Fibroblast of peridontal ligament (primary cell): ENCODE results near the gene C3orf18.
A peak's percentile ranks its signal among the peaks of the same experiment; 100 is the strongest.

ENCODE experiments used
- DNase-seq: peaks from one replicate; pipeline ENCODE4 v3.0.0-alpha.2; 2010; ENCODE audit errors: extremely low read depth

C3orf18 gene

GRCh38 chr3:50551054-50551659 lies 16.4 kb downstream of the C3orf18 start:
- DNase-seq = no peak

DNA sequence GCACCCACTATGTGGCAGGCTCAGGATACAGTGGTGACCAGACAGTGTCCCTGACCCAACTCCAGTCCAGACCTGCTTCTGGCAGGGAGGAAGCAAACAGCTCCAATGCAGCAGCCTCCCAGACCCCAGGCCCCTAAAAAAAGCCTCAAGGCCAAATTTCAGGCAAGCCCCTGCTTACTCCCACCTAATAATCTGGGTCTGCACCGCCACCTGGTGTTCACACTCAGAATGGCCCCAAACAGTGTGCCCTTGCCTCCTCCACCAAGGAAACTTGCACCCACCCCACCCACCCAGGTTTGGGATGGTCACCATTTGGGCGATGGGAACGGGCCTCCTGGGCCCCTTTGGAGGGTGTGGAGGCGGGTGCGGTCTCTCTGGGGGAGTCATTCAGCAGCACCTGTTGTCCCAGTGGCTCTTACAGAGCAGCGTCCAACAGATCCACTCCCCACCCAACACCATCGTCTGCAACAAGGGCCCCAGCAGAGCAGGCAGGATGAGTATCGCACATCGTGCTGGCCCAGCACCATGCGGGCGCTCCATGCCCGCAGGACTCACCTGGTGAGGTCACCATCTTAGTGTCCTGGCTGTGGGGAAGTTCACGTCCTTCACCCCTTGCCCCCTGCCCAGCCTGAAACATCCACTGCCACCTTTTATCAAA lies 17.3 kb downstream of the C3orf18 start:
- DNase-seq = peak; percentile 35

DNA sequence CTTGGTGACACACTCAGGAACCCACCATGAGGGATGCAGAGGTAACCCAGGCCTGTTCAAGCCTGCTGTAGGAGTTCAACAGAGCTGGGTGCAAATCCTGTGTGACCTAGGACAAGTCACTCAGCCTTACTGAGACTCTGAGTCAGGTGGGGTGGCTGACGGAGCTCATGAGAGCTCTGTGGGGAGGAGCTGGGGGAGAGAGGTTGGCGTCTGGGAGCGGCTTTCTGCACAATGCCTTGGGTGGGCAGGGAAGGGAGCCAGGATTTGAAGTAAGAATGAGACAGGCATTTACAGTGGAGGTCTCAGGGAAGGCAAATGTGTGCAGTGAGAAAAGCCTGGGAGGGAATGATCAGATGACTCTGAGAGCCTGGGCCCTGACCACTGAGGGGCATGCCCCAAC lies 18.3 kb downstream of the C3orf18 start:
- DNase-seq = no peak

DNA sequence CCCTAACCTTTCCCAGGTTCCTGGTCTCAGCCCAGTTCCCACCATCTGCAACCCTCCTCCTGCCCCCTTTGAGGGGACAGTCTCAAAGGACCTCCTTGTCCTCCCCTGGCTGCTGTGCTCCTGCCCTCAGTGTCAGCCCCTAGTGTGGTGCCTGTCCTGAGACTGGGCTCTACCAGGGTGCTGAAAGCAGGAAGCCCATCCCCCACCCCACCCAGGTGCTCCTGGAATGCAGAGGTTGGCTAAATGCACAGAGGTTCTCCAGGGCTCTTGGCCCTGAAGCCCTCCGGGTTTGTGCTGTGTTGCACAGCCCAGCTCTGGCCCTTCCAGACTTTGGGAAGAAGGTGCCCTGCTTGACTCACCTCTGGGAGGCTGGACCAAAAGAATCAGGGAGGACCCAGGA lies 21.8 kb downstream of the C3orf18 start:
- DNase-seq = no peak

- DNase-seq = peak; percentile 63
These were observed 25.1 kb downstream of the C3orf18 start for GRCh38 chr3:50542177-50543034.

DNA sequence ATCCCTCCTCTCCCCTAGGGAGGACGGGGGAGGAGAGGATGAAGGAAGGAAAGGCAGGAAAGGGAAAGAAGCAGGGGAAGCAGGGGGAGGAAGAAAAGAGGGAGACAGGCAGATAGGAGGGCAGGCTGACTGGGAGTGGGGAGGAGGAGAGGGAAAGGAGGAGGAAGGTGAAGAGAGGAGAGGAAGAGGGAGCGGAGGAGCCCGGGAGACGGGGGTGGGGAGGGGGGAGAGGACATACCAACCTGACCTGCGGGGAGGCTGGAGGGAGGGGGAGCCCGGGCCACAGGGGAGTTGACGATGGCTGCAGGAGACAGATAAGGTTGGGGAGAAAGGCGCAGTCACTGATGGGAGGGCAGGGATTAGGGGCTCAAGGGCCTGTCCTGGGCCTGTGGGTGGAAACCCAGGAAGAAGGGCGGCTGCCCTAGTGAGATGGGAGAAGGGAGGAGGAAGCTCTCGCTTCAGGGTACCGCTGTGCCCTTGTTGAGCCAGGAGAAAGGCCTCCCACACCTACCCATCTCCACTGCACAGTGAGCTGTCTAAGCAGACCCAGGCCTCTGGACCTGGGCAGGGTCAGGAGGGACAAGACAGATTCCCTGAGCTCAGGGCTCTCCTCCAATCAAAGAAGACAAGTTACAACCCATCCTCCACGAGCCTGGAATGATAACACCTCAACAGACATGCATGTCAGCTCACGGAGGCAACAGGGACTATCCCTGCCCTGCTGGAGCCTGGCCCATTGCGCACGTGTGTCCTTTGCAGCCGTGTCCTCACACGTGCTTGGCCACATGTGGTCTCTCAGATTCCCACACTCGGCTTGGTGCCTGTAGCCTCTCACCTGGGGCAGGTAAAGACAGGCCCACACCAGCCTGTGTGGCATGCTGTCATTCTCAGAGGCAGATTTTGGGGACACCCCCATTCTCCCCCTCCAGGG lies 27.9 kb downstream of the C3orf18 start:
- no peak for DNase-seq

- no peak for DNase-seq
These were observed 30.0 kb downstream of the C3orf18 start for GRCh38 chr3:50537421-50538129.

DNA sequence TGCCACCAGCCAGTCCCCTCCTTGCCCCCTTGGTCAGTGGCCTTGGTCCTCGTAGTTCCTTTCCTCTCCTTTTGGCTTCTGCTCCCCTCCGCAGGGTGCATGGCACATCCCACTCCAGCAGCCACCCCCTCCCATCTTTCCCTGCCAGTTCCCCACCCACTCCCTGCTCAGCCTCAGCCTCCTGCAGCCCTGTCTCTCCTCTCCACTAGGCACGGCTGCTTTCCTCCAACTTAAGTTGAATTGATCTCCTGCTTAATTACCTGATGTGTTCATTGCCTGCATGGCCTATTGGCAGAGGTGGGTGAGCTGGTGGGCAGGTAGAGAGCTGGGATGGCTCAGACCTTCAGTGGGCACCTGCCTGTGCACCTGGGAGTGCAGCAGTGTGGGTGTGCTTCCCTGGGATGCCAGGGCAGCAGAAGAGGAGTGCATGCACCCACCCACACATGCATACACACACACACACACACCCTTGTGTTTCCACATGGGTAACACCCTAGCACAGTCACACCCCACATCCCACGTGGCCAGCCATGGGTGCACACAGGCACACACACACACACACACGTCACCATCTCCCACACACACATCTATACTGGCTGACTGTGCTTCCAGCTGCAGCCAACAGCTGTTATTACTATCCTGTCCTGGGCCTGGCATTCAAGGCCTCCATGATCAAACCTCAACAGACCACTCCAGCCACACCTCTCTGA lies 30.9 kb downstream of the C3orf18 start:
- no peak for DNase-seq

- peak; percentile 2 for DNase-seq
These were observed 32.7 kb downstream of the C3orf18 start for GRCh38 chr3:50534681-50535330.

GRCh38 chr3:50533807-50534461 lies 33.6 kb downstream of the C3orf18 start:
- DNase-seq = no peak

DNA sequence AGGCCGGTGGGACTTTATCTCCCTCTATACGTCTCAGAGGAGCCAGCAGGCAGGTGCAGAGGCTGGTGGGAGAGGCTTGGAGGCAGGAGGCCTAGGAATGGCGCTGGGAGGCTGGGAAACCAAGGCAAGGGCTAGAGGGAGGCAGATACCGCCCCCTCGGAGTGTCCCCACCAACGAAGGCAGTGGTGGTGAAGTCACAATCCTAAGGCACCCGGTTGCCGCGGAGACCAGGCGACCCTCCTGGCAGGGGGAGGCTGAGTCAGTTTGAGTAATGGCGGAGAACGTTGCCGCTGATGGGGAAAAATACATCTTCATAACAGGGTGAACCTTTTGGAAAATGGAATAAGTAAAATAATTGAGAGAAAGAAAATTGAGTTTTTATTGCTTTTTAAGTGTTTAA lies 34.2 kb downstream of the C3orf18 start:
- DNase-seq = no peak

- peak; percentile 6 for DNase-seq
These were observed 35.4 kb downstream of the C3orf18 start for GRCh38 chr3:50532062-50532705.

DNA sequence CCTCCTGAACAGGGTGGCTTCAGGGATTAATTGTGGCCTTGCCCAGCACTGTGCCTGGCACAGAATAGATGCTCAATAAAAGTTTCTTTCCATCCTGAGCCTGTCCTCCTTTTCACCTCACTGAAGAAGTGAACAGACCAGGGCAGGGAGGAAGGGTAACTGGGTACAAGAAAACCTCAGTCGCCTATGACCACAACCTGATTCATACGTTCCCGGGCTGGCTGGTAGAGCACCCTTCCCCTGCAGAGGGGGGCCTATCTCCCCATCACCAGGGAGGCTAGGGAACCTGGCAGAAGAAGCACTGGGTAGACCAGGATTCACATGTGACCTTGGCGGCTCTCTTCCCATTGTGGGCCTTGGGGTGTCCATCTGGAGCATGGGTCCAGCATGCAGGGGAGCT lies 36.3 kb downstream of the C3orf18 start:
- no peak for DNase-seq

GRCh38 chr3:50530001-50530970 lies 37.3 kb downstream of the C3orf18 start:
- no peak for DNase-seq

- peak; percentile 23 for DNase-seq
These were observed 41.6 kb downstream of the C3orf18 start for GRCh38 chr3:50525987-50526386.

DNA sequence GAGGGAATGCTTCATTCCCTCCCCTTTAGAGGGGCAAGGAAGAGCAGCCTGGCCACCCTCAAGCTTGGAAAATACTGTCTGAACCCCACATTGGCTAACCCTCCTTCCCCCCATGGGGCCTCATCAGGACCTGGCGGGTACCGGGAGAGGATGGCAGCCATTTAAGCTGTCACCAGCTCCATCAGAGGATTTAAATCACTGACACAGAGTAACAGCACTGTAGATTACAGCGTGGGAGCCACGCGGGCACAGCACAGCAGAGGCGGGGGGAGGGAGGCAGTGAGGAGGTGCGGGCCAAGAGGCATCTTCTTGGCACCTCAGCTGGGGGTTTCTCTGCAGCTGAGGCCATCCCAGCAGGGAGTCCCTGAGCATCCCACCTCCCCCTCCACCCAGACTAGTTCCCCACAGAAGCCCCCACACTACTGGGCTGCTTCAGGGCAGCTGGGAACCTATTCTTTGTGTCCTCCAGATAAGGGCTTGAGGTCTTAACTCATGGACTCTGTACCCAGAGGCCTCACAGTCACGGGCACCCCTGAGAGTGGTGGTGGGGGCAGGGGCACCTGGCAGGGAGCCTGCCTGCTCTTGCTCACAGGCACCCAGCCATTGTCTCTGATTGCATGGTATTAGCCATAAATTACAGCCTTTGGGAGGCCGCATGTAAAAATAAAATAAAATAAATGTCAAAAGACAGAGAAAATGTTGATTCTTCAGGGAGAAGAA lies 42.2 kb downstream of the C3orf18 start:
- no peak for DNase-seq

- no peak for DNase-seq
These were observed 42.8 kb downstream of the C3orf18 start for GRCh38 chr3:50524746-50525145.
